Nephron progenitor cell (in vitro differentiated cells): ENCODE results near the gene CD4.

ENCODE experiments used
- DNase-seq: peaks from one replicate; pipeline ENCODE4 v3.0.0; 2021
- H3K27ac Mint-ChIP-seq: 2 replicates; pipeline ENCODE4 v1.8.0; 2021; ENCODE audit warnings: mild to moderate bottlenecking, moderate library complexity, mixed read lengths
- H3K27me3 Mint-ChIP-seq: 2 replicates; pipeline ENCODE4 v1.8.0; 2021; ENCODE audit warnings: mild to moderate bottlenecking, low read depth, mixed read lengths; ENCODE audit not compliant: poor library complexity
- H3K36me3 Mint-ChIP-seq: 2 replicates; pipeline ENCODE4 v1.8.0; 2021; ENCODE audit warnings: low read depth, mixed read lengths
- H3K4me1 Mint-ChIP-seq: 2 replicates; pipeline ENCODE4 v1.8.0; 2021; ENCODE audit warnings: mixed read lengths
- H3K4me3 Mint-ChIP-seq: 2 replicates; pipeline ENCODE4 v1.8.0; 2021; ENCODE audit warnings: mild to moderate bottlenecking, moderate library complexity, mixed read lengths
- H3K9me3 Mint-ChIP-seq: 2 replicates; pipeline ENCODE4 v1.8.0; 2021; ENCODE audit warnings: mild to moderate bottlenecking, moderate library complexity, mixed read lengths
- TF ChIP-seq, protein P1 (sequence below): fragments of 200-600 bp; sonication (generic); IDR thresholded peaks from 2 replicates; pipeline ENCODE4 v1.5.0; 2021; ENCODE audit warnings: antibody characterized with exemption

The CD4 gene

DNA sequence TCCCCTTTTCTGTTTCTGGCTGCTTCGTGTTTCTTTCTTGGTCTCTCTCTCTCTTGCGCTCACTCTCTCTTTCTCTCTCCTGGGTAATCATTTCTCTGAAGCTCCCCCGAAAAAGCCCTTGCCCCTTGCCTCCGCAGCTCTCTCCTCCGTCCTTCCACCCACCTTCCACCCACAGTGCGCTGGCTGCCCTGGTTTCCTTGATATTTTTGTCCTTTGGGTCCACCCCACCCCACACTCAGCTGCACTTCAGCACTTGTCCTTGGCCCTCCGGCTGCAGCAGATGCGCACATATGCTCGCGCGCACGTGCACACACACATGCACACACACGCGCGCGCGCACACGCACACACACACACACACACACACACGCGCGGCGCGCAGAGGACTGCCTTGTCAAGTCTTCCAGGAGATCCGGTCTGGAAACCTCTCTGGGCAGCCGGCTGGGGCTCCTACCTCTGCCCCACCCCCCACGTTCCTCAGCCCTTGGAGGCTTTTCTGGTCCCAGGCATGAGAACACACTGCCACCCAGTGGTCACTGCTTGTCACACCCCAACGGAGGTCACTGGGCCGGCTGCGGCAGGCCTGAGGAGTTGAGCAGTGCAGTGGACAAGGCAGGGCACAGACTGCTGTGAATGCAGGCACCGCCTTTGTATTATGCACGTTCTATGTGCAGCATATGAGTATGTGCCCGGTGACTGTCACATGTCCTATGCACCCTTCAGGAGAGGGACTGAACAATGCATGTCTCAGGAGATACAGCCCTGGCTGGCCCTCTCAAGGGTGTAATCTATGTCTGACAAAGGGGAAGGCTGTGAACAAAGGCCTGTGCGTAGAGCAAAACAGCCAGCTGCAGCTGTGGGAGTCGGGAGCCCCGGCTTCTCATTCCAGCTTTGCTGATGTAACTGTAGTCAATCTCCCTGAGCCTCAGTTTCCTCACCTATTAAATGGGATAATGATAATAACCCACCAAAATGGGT lies 10.5 kb upstream of the CD4 start:
- H3K27ac Mint-ChIP-seq: peak overlapping the region; percentile 77
- peaks cover 18% of the 10 kb centered on the region for H3K27me3 Mint-ChIP-seq
- H3K4me1 Mint-ChIP-seq: peaks cover 65% of the 10 kb centered on the region
- no peaks in the 10 kb centered on the region for H3K9me3 Mint-ChIP-seq
- TF ChIP-seq, protein P1, sequence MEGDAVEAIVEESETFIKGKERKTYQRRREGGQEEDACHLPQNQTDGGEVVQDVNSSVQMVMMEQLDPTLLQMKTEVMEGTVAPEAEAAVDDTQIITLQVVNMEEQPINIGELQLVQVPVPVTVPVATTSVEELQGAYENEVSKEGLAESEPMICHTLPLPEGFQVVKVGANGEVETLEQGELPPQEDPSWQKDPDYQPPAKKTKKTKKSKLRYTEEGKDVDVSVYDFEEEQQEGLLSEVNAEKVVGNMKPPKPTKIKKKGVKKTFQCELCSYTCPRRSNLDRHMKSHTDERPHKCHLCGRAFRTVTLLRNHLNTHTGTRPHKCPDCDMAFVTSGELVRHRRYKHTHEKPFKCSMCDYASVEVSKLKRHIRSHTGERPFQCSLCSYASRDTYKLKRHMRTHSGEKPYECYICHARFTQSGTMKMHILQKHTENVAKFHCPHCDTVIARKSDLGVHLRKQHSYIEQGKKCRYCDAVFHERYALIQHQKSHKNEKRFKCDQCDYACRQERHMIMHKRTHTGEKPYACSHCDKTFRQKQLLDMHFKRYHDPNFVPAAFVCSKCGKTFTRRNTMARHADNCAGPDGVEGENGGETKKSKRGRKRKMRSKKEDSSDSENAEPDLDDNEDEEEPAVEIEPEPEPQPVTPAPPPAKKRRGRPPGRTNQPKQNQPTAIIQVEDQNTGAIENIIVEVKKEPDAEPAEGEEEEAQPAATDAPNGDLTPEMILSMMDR: peak; percentile 80
- H3K4me3 Mint-ChIP-seq: peak overlapping the region; percentile 85
- peak; percentile 98 for DNase-seq
- H3K36me3 Mint-ChIP-seq: peaks cover 36% of the 10 kb centered on the region

DNA sequence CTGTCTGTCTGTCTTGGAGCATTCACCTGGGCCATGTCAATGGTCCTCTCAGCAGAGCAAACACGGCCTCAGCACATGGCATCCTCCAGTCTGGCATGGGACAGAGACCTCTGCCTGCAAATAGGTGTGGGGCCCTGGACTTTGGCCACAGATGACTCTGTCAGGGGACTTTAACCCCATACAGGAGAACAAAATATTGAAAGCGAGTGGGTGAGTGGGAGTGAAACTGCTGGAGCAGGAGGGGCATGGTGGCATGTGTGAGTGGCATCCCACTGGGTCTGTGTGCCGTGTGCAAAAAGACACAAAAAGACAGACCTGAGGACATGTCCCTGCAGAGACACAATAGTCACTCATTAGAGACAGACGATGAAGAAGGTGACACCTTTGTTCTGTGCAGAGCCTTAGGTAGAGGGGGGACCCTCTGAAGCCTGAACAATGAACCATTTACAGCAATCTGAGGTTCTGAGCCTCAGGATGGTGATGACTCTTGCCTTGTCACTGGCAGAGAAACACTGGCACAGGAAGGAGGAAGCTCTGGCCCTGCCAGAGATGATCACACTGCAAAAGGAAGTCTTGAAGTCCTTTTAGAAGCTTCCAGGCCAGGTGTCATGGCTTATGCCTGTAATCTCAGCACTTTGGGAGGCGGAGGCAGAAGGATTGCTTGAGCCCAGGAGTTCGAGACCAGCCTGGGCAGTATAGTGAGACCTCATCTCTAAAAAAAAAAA lies 9.5 kb upstream of the CD4 start:
- H3K27ac Mint-ChIP-seq: peak overlapping the region; percentile 39
- H3K4me3 Mint-ChIP-seq: no peak overlapping the region
- TF ChIP-seq, protein P1: no peak
- no peaks in the 10 kb centered on the region for H3K9me3 Mint-ChIP-seq
- DNase-seq: no peak
- peaks cover 32% of the 10 kb centered on the region for H3K36me3 Mint-ChIP-seq
- peaks cover 62% of the 10 kb centered on the region for H3K4me1 Mint-ChIP-seq
- peaks cover 11% of the 10 kb centered on the region for H3K27me3 Mint-ChIP-seq

DNA sequence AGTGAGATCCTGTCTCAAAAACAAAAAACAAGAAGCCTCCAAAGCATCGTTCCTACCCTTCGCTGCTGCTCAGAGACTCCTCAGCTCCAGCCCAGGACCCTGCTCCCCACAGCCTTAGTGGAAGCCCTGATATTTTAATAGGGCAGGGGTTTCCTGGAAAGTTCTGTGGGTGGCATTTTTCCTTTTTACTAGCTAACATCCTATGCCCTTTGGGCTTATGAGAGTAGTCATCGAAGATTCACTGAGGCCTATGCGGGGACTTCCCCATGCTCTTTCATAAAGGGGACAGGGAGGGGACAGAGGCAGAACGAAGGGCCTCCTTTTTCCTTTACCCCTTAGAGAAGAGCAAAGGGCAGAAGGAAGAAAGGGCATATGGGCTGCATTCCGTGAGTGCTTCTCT lies 8.8 kb upstream of the CD4 start:
- TF ChIP-seq, protein P1: no peak
- H3K9me3 Mint-ChIP-seq: no peaks in the 10 kb centered on the region
- H3K4me3 Mint-ChIP-seq: no peak overlapping the region
- peaks cover 59% of the 10 kb centered on the region for H3K4me1 Mint-ChIP-seq
- H3K36me3 Mint-ChIP-seq: peaks cover 25% of the 10 kb centered on the region
- H3K27ac Mint-ChIP-seq: no peak overlapping the region
- no peak for DNase-seq
- peaks cover 9% of the 10 kb centered on the region for H3K27me3 Mint-ChIP-seq

DNA sequence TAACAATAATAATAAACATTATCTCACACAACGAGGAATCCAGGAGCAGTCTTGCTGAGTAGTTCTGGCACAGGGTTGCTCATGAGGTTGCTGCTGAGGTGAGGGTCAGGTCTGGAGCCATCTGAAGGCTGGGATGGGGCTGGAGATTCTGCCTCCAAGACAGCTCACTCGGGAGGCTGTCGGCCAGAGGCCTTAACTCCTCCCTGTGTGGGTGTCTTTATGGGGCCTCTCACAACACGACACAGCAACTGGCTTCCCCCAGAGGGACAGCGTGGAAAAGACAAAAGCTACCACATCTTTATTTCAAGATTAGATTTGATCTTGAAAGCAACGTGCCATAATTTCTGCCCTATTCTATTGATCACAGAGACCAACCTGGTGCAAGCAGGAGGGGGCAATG lies 7.2 kb upstream of the CD4 start:
- TF ChIP-seq, protein P1: no peak
- Mint-ChIP-seq H3K4me3 (no peak overlapping the region), H3K27me3 (peaks cover 9% of the 10 kb centered on the region), H3K9me3 (no peaks in the 10 kb centered on the region), H3K27ac (no peak overlapping the region), H3K36me3 (peaks cover 12% of the 10 kb centered on the region), H3K4me1 (peaks cover 59% of the 10 kb centered on the region)
- no peak for DNase-seq

DNA sequence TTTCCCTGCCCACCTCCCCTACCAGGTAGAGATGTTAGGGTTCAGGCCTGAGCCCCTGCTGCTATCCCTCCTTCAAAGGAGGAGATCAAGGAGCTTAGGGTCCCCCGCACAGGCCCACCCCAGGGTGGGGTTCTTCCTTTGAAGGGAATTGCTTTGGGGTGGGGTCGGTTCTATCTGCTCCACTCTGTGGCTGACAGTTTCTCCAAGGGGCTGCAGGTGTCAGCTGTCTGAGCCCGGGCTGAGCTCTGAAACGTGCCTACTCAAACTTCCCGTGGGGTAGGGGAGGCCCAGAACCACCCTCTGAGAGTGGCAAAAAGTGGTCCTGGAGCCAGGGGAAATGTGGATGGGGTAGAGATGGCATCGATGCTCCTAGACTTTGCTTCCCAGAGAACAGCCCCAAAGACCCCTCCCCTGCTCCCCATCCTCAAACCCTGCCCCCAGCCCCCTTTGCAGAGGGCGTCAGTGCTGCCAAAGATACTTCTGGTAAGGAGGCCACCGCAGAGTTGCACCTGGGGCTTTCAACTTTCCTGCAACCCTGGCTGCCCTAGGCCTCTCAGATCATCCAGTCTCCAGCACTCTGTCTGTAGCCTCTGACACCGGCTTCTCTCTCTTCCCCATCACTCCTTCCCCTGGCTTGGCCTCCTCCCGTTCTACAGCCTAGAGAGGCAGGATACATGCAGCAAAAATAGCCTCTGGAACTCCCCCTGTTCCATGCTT lies 6.3 kb upstream of the CD4 start:
- no peak overlapping the region for H3K27ac Mint-ChIP-seq
- peaks cover 6% of the 10 kb centered on the region for H3K27me3 Mint-ChIP-seq
- no peak for DNase-seq
- no peak overlapping the region for H3K4me3 Mint-ChIP-seq
- TF ChIP-seq, protein P1: no peak
- H3K36me3 Mint-ChIP-seq: peaks cover 3% of the 10 kb centered on the region
- peaks cover 55% of the 10 kb centered on the region for H3K4me1 Mint-ChIP-seq
- no peaks in the 10 kb centered on the region for H3K9me3 Mint-ChIP-seq
